GM12864 (cell line): Measurements from ENCODE around the gene PLXNC1.

Experiments used
- DNase-seq: peaks from one replicate; pipeline ENCODE4 v3.0.0-alpha.2; 2011; ENCODE audit warnings: low read depth
- H3K4me3 ChIP-seq: 2 replicates; pipeline ENCODE4 v1.5.1; 2011; ENCODE audit warnings: mild to moderate bottlenecking, low read depth, low read length, control low read depth
- TF ChIP-seq, protein P1 (sequence below): IDR thresholded peaks from 2 replicates; pipeline ENCODE4 v1.5.1; 2011; ENCODE audit warnings: low read depth, mild to moderate bottlenecking, moderate library complexity, low read length, control low read depth, inconsistent platforms; ENCODE audit errors: missing control alignments

PLXNC1 gene

DNA sequence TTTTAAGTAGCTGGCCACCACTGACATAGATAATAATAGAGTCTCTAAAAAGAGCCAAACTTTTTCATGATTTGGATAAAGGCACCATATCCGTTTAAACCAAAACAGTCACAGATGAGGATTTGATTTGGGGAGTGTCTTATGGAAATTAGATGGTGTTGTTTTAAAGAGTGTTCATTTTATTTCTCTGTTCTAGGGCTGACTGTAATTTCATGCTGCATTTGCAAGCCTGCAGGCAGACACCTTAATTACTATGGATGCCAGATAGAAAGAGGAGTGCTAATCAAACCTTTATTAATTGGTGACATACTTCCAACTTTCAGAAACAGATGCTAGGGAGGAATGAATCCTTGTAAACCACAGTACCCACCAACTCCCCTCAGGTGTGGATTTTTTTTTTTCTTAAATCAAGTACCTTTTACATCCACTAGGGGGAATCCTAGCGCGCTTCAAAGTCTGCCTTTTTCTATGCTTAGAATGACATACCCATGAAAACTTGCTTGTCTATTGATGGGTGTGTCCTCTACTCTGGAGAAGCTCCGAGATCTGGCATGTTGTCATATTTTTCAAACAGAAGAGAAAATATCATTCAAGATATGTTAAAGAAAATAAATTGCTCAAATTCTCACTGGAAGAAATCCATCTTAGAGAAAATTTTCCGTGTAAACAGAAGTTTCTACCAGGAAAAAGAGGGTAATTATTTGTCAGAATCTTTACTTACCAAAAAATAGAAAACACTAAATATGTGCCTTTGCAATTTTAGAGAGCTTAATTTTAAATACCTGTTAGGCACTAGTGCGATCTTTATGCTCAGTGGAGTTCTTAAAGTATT, 14.2 kb upstream of the PLXNC1 start:
- no peak overlapping the region for H3K4me3 ChIP-seq
- TF ChIP-seq, protein P1, sequence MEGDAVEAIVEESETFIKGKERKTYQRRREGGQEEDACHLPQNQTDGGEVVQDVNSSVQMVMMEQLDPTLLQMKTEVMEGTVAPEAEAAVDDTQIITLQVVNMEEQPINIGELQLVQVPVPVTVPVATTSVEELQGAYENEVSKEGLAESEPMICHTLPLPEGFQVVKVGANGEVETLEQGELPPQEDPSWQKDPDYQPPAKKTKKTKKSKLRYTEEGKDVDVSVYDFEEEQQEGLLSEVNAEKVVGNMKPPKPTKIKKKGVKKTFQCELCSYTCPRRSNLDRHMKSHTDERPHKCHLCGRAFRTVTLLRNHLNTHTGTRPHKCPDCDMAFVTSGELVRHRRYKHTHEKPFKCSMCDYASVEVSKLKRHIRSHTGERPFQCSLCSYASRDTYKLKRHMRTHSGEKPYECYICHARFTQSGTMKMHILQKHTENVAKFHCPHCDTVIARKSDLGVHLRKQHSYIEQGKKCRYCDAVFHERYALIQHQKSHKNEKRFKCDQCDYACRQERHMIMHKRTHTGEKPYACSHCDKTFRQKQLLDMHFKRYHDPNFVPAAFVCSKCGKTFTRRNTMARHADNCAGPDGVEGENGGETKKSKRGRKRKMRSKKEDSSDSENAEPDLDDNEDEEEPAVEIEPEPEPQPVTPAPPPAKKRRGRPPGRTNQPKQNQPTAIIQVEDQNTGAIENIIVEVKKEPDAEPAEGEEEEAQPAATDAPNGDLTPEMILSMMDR = peak; percentile 64
- DNase-seq = no peak

DNA sequence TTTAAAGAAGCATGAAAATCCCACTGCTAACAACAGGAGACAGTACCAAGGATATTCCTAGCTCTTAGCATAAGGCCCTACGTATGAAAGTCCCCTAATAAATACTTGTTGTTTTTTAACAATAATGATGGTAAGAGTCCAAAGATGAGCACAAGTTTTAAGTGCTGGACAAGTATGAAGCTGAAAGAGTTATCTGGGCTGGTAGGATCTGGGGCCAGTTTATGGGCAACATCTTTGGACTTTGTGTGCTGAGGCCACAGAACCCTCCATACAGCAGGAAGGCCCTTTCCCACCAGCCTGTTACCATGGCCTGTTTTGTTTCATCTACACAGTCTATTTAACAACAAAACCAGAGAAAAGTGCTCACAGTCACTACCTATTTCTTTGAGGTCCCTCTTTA, 12.5 kb upstream of the PLXNC1 start:
- no peak overlapping the region for H3K4me3 ChIP-seq
- TF ChIP-seq, protein P1 = no peak
- DNase-seq = no peak

DNA sequence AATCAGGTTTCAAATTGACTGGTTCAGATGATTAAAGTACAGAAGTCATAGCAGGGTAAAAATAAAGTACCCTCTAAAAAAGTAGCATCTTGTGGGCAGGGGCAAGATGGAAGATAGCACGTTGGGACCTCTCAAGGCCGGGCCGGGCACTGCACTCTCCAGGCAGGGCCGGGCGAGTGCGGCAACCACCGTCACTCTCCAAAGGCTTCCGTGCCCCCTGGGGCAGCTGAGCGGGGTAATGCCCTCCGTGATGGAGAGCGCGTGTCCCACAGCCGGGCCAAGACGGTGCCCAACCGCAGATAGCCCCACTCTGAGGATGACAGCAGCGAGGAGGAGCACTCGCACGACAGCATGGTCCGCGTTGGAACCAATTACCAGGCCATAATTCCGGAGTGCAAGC, 8.6 kb upstream of the PLXNC1 start:
- TF ChIP-seq, protein P1 = no peak

DNA sequence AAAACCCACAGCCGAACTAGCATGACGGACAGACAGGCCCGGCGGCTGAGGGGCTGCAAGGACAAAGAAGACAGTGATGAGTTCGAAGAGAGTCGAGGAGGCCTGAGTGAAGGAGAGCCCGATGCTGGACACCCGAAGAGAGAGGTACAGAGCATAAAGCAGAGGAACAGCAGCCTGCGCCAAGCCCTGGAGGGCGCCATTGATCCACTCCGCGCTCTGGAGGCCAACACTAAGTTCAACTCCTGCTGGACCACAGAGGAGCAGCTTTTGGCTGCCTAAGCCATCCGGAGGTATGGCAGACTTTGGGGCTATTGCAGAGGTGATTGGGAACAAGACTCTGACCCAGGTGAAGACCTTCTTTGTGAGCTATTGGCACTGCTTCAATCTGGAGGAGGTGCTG, 7.8 kb upstream of the PLXNC1 start:
- DNase-seq = no peak
- TF ChIP-seq, protein P1 = peak; percentile 74
- no peak overlapping the region for H3K4me3 ChIP-seq

More for the DNA sequence above, 8.6 kb upstream of the PLXNC1 start:
- DNase-seq = no peak
- no peak overlapping the region for H3K4me3 ChIP-seq

DNA sequence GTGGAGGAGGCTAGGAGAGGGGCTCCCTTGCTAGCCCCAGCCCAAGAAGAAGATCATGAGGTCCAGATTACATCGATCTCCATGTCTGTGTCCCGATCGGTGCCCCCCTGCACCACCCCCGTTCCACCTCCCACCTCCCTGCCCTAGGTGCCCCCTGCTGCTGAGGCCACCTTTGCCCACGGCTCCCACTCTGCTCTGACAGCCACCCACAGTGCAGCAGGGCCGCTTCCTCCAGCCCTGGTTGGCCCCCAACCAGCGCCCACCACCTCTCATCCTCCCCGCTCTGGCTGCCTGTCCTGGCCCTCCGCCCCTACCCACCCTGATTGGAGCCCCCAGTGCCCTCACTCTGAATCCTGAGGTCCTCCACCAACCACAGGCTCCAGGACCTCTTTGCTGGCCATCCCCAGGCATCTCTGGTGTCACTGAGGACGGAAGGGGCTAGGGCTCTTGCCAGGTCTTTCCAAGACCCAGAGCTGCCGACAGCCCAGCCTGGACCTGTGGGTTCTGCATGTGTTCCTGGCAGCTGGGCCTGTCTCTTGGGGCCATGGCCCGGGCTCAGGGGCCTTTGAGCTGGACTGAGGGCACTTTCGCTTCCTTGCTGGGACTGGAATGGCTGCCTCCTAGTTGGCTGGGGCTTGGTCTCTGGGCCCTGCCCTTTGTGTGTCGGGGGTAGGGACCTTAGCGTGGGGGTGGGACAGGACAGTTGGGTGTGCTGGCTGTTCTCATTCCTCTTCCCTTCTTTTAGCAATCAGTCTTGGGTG, 7.2 kb upstream of the PLXNC1 start:
- TF ChIP-seq, protein P1 = no peak
- no peak overlapping the region for H3K4me3 ChIP-seq
- DNase-seq = no peak

DNA sequence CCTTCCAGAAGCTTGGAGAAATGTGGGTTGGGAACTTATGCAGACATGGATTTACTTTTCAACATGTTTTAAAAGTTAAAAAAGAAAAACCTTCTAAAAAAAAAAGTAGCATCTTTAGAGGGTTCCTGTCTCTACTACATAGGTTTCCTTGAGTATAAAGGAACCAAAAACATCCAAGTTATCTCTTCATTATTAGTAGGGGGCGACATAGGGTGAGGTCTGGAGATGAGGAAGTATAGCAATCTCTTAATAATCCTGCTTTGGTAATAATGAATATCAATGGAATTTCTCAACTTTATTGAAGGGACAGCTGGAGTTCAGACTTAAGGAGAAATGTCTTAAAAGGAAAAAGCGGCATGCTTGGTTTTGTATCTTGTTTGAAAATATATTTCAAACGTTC, 6.5 kb upstream of the PLXNC1 start:
- DNase-seq = no peak
- no peak overlapping the region for H3K4me3 ChIP-seq
- TF ChIP-seq, protein P1 = no peak
